D721Med (cell line): ENCODE measurements around the gene PLAGL2.
A peak's percentile ranks its signal among the peaks of the same experiment; 100 is the strongest.
"Not testable (repeated sequence)": the region's sequence is repeated elsewhere in the genome, so short reads cannot be mapped to it uniquely, and the experiment has no call there.

ENCODE experiments used
- DNase-seq: peaks from one replicate; pipeline ENCODE4 v3.0.0; 2011; ENCODE audit warnings: low spot score; ENCODE audit not compliant: insufficient read length
- FAIRE-seq: peaks from 2 replicates; lab custom pipeline; 2011; peaks lifted over from hg19 to GRCh38; lab: Jason Lieb, UNC
- CTCF ChIP-seq: IDR thresholded peaks from 2 replicates; pipeline ENCODE4 v1.5.1; 2012; ENCODE audit warnings: mild to moderate bottlenecking, control low read depth; ENCODE audit not compliant: insufficient read depth; ENCODE audit errors: missing control alignments

The PLAGL2 gene

GRCh38 chr20:32207626-32208498, at the start of gene PLAGL2, which contains the start of gene POFUT1:
PLAGL2 (minus strand) TSS chr20:32207743; CDS start chr20:32202178, 5,565 bp downstream.
POFUT1 (plus strand) TSS chr20:32207880; CDS start chr20:32207942, 62 bp downstream.
- FAIRE-seq = no peak
- TF ChIP-seq CTCF = peak; percentile 12
- peak; percentile 91 for DNase-seq

GRCh38 chr20:32252189-32252588, 44.6 kb upstream of the PLAGL2 start:
- TF ChIP-seq CTCF = no peak
- DNase-seq = no peak
- FAIRE-seq = no peak

- no peak for TF ChIP-seq CTCF
- no peak for DNase-seq
- no peak for FAIRE-seq
Observed at GRCh38 chr20:32251470-32251869, 43.9 kb upstream of the PLAGL2 start.

GRCh38 chr20:32249030-32249738, 41.6 kb upstream of the PLAGL2 start:
- TF ChIP-seq CTCF = no peak
- DNase-seq (no peak), FAIRE-seq (no peak)

- FAIRE-seq (no peak), DNase-seq (no peak)
- no peak for TF ChIP-seq CTCF
Observed at GRCh38 chr20:32248043-32248442, 40.5 kb upstream of the PLAGL2 start.

- FAIRE-seq, DNase-seq: not testable (repeated sequence)
Observed at GRCh38 chr20:32246208-32246607, 38.7 kb upstream of the PLAGL2 start.

GRCh38 chr20:32244959-32245358, 37.4 kb upstream of the PLAGL2 start:
- no peak for TF ChIP-seq CTCF
- no peak for FAIRE-seq
- no peak for DNase-seq
